NCI-H2029 treated with DMSO at 0.1 percent for 48 hours (cell line): ENCODE measurements around the gene CDON.

ENCODE experiments used
- DNase-seq: peaks from one replicate; lab custom pipeline; 2025; lab: John Stamatoyannopoulos, UW

Gene CDON

GRCh38 chr11:126062679-126063506, at the start of gene CDON:
CDON (minus strand) TSS chr11:126062866; CDS start chr11:126023476, 39,390 bp downstream.
- peak; percentile 94 for DNase-seq

DNA sequence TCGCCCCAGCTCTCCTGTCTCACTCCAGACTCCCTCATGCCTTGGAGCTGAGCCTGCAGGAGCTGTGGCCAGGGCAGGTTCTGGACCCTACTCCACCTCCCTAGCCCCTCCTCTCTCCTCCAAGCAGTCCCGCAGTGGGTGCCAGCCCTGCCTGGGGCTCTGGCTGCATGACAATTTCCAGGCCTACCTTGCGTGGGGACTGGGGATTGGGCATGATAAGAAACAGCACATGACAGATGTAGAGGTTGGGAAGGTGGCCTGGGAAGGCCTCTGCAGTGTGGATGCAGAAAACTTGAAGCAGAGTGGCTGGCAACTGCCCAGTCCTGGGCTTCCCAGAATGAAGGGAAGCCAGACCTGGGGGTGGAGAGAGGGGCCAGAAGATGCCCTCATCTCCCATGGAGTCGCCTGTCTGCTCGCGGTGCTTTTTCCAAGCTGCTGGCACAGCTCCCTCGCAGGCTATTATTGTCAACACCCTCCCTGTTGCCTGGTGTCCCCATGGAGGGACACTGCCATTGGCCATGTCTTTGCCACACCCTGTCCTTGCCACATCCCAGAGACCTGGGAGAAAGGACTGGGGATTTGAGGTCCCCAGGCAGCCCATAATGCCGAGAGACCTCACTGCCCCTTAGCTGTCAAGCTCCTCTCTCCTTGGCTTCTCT, 48.9 kb upstream of the CDON start:
- peak; percentile 14 for DNase-seq

DNA sequence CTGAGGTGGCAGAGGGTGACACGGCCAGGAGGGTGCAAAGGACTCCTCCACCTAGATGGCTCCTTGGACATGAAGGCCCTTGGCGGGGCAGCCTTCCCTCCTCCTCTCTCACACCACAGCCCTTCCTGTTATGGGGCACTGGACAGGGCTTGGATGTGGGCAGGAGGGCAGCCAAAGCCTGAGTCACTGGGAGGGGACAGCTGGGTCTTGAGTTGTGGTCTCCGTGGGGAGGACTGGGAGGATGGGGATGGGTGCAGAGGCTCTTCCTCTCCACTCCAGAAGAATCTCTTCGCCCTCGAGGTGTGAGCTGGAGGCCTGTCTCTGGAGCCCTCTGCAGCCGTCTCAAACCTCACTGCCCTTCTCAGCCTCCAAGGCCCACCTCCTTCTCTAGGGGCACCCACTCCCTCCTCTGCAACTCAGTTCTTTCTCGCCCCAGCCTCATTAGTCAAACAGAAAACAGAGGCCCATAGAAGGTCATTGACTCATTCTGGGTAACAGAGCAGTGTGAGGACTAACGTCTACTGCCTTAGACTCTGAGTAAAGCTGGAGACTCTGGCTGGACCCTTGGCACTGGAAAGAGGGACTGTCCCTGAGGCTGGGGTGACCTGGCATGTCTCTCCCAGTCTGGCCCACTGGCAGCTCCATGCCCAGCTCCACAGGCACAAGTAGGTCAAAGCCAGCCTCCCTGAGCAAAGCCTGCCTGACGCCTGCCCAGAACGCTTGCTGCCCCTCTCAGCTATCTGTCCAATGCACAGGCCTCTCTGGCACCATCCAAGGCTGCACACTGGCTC, 47.5 kb upstream of the CDON start:
- DNase-seq = no peak

DNA sequence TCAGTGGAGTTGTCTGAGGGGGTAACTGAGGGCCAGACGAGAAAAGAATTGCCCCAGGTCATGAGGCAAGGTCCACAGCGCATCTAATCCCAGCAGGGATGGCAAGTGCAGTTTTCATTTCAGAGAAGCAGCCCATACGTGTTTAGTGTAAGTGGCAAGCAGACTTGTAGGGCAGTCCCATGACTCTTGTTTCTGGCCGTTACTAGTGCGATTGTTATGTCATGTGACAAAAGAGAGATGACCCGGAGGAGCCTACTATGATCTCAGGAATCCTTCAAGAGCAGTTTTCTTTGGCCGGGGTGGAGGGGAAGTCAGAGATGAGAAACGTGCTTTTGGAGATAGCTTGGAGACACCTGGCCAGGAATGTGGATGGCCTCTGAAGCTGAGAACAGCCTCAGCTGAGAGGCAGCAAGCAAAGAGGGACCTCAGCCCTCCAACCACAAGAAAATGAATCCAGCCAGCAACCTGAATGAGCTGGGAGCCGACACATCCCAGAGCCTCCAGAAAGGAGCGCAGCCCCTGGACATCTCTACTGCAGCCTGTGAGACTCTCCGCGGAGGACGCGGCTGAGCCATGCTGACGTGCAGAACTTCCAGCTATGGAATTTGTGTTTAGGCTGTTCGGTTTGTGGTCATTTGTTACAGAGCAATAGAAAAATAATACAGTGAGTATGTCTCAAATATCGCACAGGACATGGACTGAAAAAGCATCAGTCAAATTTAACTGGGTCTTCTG, 44.1 kb upstream of the CDON start:
- DNase-seq = no peak

- DNase-seq = no peak
These were observed 43.0 kb upstream of the CDON start for GRCh38 chr11:126105748-126106080.

GRCh38 chr11:126105022-126105747, 42.5 kb upstream of the CDON start:
- DNase-seq = no peak

DNA sequence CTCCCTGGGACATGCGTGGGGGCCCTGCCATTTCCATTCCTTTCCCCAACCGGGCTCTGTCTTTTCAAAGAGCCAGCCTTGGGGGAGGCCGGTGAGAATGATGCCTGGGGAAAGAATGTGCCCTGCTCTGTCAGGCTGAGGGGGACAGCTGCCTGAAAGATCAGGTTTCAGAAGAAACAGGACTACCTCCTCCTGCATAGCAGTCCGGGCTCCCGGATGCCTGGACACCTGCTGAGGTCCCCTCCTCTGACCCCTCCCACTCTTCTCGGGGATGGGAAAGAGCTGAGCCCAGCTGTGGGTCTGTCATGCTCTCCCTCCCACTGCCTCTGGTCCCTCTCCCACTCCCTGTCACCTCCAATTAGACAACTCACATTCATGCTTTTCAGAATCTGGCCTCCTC, 41.8 kb upstream of the CDON start:
- DNase-seq = peak; percentile 15

DNA sequence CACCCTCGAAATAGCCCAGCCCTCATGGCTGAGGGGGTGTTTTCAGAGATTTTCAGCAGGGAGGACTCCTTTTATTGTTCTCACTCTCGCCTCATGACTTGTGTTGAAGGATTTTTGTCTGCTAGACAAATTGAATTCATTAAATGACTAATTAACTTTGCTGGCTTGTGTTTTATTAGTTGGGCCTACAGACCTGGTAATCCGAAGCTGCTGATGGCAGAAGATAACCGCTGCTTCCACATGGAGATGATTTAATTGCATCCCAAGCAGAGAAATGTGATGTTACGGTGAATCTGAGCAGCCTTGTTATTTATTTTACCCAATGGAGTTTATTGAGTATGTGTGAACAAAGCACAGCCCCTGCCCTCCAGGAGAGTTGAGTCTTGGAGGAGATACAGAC, 40.5 kb upstream of the CDON start:
- no peak for DNase-seq

GRCh38 chr11:126102436-126102981, 39.8 kb upstream of the CDON start:
- DNase-seq = peak; percentile 43

- DNase-seq = no peak
These were observed 39.2 kb upstream of the CDON start for GRCh38 chr11:126101930-126102283.

DNA sequence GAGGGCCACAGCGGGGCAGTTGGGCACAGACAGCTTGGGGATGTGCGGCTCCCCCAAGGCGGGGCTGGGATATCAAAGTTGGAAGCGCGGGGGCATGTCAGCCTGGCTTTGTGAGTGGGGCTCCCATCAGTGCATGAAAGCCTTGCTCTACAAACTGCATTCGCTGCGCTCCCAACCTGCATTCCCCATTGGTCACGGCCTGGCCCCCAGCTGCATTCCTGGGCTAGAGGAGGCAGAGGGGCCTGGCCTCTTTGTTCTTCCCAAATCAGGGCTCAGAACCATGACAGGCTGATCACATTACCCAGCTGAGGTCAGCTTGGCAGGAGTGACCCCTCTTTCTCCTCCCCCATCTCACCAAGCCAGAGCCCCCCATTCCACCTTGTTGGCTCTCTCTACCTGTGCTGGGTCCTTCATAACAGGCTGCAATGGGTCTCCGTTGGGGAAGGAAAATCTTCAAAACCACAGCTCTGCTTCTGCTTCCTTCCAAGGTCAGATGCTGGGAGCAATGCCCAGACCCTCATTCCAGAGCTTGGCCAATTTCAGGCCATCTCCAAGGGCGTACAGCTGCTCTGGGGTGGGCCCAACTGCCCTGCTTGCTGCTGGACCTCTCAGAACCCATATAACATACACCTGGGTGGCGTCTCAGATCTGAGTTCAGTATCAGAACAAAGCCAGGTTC, 38.7 kb upstream of the CDON start:
- no peak for DNase-seq

DNA sequence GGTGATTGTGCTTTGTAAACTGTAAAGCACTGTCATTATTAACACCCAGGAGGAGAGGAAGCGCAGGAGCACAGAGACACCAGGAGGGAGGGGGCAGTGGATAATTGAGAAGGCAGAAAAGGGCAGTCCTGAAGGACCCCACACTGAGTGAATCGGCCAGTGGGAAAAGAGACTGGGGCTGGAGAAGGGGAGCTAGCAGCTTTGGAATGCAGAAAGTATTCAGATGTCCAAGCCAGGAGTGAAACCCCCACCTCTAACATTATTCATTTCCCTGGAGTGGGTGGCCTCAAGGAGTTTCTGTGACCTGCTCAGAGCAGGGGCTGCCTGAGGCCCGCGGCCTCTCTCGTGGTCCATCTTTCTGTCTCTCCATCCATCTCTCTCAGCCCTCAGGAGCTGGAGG, 38.0 kb upstream of the CDON start:
- no peak for DNase-seq

DNA sequence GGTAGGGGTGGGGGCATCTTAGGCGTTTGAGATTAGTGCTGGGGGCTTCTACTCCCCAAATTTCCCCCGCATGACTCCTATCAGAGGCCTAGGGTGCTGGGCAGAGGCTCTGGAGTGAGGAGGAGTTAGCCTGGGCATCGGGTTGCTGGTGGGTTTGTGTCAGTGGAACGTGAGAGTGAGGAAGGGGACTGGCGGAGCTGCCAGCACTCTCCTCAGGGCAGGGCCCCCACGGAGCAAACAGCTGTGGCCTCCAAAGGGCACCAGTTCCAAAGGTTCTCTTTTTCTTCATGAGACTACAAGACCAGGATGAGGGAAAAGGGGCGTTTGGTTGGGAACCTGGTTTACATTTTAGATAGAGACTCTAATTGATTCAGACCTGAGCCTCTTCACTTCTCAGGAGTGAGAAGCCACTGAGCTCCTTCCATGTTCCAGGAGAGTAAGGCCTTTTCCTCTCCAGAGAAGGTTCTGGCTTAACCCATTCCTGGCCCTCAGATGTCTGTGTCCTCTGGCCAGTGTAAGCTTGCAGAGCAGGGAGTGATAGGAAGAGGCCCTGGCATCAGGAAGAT, 35.6 kb upstream of the CDON start:
- DNase-seq = no peak

DNA sequence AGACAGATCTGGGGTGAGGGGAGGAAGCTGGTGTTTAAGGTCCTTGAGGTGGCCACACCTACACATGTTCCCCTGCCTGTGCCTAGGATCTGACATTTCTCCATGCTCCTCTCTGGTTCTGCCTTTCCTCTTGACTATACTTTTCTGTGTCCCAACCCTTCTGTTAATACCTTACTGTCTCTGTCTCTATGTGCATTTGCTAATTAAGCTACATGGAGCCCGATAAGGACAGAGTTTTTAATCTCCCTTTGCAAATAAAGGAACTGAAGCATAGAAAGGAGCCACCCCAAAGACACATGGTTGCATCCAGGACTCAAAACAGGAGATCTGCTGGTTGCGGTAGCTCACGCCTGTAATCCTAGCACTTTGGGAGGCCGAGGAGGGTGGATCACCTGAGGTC, 33.1 kb upstream of the CDON start:
- no peak for DNase-seq

DNA sequence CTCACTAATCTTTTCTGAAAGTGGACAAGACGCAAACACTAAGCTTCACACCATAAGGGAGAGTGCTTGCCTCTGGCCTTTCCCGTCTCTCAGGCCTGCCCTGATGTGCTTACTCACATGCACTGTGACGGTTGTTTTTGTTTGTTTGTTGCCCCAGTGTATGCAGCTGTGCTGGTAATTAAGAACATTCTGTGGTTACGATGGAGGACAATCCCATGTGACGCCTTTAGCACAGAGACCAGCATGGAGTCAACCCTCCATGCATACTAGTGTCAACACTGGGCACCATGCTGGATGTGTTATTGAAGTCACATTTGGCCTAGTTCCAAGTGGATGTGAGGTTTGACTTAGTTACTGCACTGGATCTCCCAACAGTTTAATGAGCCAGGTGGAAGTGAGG, 27.8 kb upstream of the CDON start:
- peak; percentile 95 for DNase-seq

- no peak for DNase-seq
These were observed 26.3 kb upstream of the CDON start for GRCh38 chr11:126088999-126089398.

DNA sequence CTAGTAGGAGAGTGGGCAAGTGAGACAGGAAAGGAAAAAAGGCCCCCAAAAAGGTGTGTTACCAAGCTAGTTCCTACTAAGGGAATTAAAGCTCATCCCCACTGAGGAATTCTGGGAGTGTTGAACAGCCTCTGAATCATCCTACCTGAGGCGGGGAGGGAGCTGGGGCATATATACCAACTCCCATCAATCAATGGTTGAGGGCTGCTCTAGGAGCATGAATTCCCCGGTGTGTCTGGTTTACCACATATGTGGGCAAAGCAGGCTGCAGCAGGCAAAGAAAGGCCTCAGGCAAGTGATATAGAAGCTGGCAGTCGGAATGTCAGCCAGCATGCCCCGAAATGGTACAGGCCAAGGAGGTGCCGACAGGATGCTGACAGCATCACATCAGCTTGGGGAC, 23.6 kb upstream of the CDON start:
- DNase-seq = no peak

GRCh38 chr11:126084608-126084912, 21.9 kb upstream of the CDON start:
- peak; percentile 97 for DNase-seq

- DNase-seq = peak; percentile 97
These were observed 21.4 kb upstream of the CDON start for GRCh38 chr11:126083829-126084607.
